Breast epithelium (tissue), 3 donors: ENCODE measurements around the gene LEPR.

Experiments
- POLR2A ChIP-seq: fragments of 450-650 bp; IDR thresholded peaks from one replicate; pipeline ENCODE4 v1.6.1; 2016; ENCODE audit warnings: antibody characterized with exemption, mild to moderate bottlenecking, moderate library complexity
- TF ChIP-seq, protein P1 (sequence below), 3 donors: fragments of 450-650 bp; IDR thresholded peaks; one replicate each; pipeline ENCODE4 v1.5.1; 2016 to 2017; ENCODE audit warnings: antibody characterized with exemption in 3 of 3, mild to moderate bottlenecking in 3 of 3, moderate library complexity in 3 of 3

DNA sequence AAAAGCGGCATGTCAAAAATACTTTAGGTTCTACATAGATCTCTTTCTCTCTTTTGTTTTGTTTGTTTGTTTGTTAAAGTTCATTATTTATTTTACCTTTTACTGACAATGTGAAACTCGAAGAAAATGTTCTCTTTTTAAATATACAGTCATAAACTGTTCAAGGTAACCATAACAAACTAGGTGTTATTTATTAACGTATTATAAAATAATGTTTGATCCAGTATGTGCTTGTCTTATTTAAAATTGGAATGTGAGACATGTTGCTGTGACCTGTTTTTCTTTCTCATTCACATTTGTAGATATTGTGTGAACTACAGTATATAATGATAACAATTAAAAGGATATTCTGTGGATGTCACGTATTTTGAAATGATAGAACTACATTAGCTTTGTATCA lies 5.9 kb upstream of the LEPR start:
- TF ChIP-seq, protein P1, sequence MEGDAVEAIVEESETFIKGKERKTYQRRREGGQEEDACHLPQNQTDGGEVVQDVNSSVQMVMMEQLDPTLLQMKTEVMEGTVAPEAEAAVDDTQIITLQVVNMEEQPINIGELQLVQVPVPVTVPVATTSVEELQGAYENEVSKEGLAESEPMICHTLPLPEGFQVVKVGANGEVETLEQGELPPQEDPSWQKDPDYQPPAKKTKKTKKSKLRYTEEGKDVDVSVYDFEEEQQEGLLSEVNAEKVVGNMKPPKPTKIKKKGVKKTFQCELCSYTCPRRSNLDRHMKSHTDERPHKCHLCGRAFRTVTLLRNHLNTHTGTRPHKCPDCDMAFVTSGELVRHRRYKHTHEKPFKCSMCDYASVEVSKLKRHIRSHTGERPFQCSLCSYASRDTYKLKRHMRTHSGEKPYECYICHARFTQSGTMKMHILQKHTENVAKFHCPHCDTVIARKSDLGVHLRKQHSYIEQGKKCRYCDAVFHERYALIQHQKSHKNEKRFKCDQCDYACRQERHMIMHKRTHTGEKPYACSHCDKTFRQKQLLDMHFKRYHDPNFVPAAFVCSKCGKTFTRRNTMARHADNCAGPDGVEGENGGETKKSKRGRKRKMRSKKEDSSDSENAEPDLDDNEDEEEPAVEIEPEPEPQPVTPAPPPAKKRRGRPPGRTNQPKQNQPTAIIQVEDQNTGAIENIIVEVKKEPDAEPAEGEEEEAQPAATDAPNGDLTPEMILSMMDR (IDR thresholded peaks at IDR 0.05) = no peak
- TF ChIP-seq POLR2A = no peak
